H4 (cell line): Measurements from ENCODE around the gene DNM2. TPM values are rescaled to one million over a fixed set of nuclear protein-coding genes. Genes with fewer than 3 reads are reported as not detected.
"Not testable (repeated sequence)": the region's sequence is repeated elsewhere in the genome, so short reads cannot be mapped to it uniquely, and the experiment has no call there.

Experiments used
- DNase-seq: peaks from one replicate; pipeline ENCODE4 v3.0.0-alpha.2; 2015; ENCODE audit warnings: low spot score
- total RNA-seq: library from RNA; depleted of rRNA; stranded (reverse); fragments of >200 nt; shearing (Covaris generic); gene quantifications from 2 replicates; pipeline ENCODE4 v1.2.3, GENCODE V29; 2014

Gene DNM2
- total RNA-seq, 1 experiment from 2014 or later, result 31.0 TPM

DNA sequence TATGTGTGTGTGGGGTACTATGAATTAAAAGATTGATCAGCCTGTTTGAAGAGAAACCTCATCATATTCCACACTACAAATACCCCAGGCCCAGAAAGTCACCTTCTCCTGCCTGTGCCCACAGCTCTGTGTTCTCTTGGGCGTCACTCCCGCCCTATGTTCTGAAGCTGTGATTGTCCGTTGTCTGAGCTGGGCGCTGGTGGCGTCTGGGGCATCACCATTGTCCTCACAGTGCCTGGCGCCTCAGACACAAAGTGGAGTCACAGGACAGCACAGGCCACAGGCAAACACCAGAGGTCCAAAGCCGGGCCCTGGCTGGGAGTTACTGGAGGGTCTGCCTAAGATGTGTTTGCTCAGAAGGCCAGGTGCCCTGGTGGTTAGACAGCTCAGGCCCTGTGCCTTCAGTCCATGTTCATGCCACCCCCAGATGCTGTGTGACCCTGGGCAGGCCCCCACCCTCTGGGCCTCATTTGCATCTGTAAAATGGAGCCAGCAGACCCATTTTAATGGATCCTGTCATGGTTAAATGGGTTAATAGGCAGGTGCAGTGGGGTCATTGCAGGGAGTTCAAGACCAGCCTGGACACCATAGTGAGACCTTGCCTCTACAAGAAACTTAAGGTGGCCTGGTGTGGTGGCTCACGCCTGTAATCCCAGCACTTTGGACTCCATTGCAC is 34.5 kb downstream of the DNM2 start:
- DNase-seq, result no peak

DNA sequence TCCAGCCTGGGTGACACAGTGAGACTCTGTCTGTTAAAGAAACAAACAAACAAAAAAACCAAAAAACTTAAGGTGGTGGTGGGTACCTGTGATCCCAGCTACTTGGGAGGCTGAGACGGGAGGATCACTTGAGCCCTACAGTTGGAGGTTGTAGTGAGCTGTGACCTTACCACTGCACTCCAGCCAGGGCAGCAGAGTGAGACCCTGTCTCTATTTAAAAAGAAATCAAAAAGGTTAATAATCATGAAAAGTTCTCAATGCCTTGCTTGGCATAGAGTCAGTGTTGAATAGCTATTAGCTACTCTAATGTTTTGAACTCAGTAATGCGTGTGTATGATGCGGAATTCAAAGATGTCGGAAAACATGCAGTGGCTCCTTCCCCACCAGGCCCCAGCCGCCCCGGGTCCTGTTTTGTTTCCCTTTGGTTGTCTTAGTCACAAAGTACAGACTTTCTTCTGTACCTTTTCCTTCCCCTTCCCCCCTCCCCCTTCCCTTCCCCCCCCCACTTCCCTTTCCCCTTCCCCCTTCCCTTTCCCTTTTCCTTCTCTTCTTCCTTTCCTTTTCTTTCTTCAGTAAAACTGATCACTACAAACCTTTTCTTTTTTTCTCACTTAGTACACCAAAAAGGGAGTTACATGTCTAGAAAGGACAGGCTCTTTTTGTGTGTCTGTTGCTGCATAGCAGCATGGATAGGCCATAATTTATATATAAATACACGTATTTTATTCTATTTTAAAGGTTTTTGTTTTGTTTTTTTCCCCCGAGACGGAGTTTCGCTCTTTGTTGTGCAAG is 35.2 kb downstream of the DNM2 start:
- DNase-seq, result no peak

DNA sequence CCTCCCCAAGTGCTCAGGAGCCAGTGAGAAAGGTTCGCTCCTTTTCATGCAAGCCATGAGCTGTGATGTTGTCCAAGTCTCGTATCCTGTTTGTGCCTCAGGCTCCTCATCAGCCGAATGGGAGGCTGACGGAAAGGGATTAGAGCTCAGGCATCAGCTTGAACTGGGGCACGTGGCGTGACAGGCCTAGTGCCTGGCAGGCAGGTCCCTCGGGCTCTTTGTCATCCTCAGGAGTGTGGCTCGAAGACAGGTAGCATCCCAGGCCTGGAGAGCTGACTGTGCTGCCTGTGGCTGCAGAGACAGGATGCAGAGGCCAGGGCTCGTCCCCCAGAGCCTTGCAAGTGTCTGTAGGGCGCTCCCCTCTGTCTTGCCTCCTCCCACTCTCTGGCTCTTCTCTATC is 38.5 kb downstream of the DNM2 start:
- no peak for DNase-seq

DNA sequence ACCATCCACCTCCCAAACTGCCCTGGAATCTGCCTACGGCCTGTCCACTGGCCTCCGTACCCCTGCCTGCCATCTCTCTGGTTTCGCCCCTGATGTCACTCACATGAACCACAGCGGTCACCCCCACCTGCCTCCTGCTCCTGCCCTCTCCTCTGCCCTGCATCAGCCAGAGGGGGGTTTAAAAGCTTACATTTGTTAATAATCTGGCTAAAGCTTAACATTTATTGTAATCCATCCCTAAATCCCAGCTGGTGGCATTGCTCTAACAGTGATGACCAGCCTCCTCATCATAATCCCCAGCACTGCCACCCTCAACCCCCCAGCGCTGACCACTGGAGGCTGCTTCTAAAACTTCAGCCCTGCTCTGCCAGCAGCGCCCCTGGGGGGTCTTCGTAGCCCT is 38.9 kb downstream of the DNM2 start:
- no peak for DNase-seq

DNA sequence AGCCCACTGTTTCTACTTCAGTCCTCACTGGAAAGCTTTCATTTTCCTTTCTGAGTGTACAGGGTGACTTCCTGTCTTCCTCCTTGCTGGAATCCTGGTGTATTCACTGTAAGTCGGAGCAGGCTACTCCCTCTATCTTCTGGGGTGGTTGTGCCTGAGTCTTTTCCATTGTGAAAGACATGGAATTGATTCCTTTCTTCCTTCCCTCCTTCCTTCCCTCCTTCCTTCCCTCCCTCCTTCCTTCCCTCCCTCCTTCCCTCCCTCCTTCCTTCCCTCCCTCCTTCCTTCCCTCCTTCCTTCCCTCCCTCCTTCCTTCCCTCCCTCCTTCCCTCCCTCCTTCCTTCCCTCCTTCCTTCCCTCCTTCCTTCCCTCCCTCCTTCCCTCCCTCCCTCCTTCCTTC is 40.2 kb downstream of the DNM2 start:
- not testable (repeated sequence) for DNase-seq

DNA sequence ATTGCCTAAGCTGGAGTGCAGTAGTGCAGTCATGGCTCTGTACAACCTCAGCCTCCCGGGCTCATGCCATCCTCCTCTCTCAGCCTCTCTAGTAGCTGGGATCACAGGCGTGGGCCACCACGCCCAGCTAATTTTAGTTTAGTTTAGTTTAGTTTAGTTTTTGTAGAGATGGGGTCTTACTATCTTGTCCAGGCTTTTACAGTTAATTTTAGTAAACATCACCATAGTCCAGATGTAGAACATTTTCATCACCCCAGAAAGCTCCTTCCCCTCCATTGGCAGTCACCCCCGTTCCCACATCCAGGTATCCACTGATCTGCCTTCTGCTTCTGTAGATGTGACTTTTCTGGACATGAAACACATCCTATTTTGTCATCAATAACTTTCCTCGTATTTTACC is 41.1 kb downstream of the DNM2 start:
- no peak for DNase-seq

DNA sequence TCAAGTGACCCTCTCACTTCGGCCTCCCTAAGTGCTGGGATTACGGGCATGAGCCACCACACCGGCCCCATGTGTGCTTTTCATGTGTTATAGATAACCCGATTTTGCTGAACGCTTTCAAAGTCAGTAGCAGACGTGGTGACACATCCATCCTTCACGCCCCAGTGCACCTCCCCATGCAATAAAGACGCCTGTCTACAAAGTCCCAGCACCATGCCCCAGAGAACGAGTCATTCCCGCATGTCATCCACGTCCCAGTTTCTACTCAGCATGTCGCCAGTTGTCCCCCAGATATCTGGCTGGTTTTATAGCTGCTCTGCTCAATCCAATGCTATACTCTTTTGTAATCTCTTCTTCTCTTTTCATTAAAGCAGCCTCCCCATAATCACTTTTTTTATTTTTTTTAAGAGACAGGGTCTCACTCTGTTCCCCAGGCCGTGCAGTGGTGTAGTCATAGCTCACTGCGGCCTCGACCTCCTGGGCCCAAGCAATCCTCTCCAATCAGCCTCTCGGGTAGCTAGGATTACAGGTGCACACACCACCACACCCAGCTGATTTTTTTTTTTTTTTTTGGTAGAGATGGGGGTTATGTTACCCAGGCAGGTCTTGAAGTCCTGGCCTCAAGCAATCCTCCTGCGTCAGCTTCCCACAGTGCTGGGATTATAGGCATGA is 42.5 kb downstream of the DNM2 start:
- DNase-seq, result no peak

DNA sequence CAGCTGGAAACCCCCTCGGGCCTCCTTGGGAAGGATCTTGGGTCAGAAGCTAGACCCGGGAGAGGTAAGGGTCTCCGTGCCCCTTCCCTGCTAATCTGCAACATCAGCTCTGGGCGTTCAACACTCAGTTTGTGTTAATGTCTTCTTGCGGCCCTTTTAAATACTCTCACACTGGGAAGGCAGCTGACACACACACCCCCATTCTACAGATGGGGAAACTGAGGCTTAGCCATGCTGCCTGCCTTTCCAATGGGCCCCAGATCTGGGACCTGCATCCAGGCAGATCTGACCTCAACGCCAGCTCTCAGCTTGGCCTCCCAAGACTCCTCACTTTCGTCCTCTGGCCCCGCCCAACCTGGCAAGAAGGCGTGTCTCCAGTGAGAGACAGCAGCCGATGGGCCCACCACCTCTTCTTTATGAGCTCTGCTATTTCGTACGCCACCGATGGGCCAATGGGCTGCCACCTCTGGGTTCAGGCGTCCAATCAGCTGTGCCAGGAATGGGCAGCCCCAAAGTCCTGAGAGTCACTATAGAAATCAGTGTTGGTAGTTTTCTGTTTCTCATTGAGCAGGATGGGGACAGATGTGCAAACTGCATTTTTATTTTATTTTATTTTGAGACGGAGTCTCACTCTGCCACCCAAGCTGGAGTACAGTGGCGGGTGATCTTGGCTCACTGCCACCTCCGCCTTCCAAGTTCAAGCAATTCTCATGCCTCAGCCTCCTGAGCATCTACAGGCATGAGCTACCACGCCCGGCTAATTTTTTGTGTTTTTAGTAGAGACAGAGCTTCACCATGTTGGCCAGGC is 43.8 kb downstream of the DNM2 start:
- DNase-seq, result no peak

DNA sequence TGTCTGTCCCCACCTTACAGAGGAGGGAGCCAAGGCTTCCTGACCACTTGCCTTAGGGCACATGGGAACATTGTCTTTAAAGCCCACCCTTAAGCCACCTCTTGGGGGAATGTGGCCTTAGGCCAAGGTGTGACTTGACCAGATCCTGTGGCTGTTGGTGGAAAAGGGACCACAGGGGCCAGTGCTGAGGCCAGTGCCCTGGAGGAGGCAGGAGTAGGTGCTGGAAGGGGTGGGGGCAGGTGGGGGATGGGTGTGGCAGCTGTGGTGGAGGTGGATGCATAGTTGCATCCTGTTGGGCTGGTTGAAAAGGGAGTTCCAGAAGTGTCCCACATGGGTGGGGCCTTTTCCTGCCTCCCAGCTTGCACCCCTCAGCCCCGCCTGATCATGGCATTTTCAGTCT is 44.8 kb downstream of the DNM2 start:
- DNase-seq, result no peak

DNA sequence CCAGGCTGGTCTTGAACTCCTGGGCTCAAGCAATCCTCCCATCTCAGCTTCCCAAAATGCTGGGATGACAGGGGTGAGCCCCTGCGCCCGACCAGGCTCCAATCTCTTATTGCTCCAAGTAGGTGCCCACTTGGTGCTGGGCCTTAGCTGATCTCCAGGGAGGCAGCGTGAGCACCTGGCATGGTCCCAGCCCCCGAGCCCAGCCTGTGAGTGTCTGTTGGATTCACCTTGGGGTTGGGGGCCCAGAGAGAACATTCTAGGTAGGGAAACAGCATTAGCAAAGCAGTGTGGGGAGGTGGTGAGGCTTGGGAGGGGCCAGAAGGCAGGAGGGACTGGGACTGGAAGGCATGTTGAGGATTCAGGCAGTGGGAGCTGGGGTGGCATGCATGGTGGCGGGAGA is 45.5 kb downstream of the DNM2 start:
- no peak for DNase-seq

DNA sequence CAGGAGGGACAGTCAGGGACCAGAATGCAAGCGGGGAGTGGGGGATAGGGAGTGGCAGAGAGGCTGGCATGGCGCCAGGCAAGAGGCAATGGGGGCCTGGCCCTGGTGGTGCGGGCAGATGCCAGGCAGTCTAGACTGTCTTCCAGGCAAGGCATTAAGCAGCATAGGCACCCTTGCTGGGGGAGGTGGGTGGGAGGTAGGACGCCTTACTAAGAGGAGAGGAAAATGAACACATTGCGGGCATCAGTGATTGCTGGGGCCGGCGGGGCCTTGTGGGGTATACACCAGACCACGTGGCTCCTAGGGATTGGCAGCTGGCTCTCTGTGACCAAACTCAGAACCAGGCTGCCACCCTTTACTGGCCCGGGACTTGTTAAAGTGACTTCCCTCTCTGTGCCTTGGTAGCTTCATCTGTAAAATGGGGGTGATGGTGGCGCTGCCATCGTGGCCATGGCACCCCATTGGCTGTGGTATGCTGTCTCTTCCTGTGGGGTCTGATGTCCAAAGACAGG is 46.0 kb downstream of the DNM2 start:
- DNase-seq, result no peak

DNA sequence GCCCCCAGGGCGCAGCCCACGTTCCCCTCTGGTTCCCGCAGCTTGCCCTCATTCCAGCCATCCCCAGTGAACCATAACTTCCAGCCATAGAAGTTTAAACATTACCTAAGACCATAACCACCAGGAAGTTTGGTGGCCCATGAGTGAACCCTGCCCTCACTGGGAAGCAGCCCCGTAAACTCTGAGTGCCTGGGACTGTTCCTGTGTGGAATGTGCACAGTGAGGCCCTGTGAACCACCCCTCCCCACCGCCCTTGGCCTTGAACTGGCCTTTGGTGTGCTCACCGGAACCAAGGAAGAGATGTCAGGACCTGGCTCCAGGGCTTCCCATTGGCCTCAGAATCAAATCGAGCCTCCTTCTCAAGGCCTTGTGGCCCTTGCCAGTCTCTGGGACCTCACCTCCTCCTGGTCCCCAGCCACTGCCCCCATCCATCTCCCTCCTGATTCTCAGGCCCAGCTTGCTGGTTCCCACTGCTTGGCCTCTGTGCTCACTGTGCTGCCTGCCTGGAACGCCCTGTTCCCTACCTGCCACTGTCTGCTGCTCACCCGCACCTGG is 46.5 kb downstream of the DNM2 start:
- no peak for DNase-seq

DNA sequence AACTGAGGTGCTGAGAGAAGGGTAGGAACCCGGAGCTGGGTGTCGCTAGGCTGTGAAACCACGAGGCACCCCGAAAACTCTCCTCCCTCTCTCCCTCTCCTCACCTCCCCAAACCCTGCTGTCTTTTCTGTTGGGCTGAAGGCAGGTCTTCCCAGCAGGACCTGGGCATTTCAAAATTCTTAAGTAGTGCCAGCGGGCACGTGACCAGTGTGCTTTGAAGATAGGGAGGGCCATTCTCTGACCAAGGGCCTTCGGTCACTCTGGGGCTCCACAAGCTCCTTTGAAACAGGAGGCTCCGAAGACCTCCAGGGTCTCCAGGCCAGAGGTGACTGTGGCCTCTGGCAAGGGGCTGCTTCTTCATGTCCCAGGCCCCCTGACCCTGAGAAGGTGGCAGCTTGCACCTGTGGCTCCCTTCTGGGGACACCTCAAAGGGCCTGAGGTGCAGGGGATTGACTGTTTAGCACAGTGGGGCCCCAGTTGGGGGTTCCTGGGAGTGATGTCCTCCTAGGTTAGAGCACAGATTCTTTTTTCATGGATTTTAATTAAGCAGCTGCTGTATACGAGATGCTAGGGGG is 48.3 kb downstream of the DNM2 start:
- DNase-seq, result no peak

DNA sequence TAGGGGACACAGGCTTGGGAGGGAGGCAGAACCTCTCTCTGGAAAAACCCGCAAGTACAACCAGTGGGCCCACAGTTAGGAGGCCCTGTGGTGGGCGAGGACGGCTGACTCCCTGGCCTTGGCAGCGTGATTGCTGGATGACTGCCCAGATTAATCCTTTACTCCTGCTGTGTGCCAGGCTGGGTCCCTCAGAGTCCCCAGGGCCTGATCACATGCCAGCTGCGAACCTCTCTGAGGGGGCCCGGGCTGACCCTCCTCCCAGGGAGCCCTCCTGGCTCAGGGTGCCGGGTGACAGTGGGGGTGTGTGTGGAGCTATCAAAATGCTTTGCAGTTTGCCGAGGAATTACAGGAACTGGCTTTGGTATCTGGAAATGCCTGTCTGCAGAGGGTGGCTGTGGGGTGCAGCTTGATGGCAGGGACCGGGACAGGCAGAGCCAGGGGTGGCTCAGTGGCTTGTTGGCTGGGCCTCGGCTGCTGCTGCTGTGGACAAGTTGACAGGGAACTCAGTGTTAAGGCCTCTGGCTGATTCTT is 48.9 kb downstream of the DNM2 start:
- no peak for DNase-seq

DNA sequence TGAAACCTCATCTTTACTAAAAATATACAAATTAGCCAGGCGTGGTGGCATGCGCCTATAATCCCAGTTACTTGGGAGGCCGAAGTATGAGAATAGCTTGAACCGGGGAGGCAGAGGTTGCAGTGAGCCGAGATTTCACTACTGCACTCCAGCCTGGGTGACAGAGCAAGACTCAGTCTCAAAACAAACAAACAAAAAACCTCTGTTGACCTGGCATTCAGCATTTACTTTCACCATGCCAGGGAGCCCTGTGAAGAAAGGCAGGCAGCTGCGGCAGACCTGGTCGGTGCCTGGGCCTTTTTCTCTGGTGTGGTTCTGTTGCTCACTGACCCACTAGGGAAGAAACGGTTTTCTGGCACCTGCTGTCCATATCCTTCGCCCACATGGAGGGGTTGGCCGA is 49.8 kb downstream of the DNM2 start:
- DNase-seq, result no peak

DNA sequence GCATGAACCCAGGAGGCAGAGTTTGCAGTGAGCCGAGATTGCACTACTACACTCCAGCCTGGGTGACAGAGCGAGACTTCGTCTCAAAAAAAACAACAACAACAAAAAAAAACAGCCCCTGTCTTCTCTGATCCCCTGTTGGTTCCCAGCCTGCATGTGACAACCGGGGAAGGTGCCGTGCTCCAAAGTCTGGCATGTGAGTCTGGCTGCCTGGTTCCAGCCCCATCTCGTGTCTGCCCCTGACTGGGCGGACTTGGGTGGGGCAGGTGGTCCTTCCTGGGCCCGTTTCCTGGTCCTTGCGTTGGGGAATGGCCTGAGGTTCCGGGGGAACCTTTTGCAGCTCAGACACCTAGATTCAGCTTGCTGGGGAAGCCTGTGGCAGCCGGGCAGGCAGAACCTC is 50.5 kb downstream of the DNM2 start:
- no peak for DNase-seq

DNA sequence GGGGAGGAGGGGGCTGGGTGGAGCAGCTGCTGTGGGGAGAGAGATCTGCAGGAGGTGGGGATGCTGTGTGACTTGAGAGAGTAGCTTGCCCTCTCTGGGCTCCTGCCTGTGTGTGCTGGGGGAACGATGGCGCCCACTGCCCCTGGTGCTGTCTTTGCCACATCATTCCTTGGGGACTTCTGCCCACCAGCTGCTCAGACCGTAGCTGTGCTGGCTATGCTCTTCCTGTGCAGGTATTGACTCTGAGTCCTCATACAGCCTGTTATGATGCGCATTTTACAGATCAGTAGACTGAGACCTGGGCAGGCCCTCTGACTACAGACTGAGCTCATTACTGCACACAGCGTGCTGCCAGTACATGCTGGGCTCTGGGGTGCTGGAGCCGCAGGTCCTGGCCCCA is 51.1 kb downstream of the DNM2 start:
- DNase-seq, result no peak

DNA sequence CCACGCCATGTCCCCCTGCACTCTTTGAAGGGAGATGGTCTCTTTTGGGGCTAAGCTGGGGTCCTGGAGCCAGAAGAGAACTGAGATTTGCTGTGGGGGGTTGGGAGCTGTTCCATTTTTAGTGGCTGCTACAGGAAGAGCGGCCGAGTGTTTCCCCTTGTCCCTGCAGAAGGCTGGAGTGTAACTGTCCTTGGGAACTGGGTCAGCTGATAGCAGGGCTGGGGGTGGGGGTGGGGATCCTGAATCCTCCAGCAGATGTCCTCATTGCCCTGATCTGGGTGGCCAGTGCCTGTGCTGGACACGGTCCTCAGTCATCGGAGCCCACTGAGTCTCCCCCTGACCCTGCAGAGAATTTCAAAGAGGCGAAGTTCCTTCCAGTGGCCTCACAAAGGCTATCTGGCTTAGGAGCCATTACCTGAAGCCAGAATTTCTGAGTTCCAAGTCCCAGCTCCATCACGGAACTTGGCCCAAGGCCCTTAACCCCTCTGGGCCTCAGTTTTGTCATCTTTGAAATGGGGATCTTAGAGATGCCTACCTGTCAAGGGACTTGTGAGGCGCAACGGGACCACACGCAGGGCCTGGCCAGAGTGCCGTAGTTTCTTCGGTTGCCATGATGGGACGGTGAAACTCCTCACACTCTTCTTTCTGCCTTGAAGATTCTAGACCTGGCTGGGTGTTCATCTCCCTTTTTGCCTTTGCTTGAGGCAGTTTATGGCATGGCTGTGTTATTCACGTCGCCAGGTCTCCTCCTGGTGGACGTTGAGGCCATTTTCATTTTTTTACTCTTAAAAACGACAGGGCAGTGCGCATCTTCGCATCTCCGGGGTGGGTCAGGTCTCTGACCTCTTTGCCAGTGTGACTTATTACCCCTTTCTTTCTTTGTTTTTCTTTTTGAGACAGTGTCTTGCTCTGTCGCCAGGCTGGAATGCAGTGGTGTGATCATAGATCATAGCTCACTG is 51.9 kb downstream of the DNM2 start:
- no peak for DNase-seq

DNA sequence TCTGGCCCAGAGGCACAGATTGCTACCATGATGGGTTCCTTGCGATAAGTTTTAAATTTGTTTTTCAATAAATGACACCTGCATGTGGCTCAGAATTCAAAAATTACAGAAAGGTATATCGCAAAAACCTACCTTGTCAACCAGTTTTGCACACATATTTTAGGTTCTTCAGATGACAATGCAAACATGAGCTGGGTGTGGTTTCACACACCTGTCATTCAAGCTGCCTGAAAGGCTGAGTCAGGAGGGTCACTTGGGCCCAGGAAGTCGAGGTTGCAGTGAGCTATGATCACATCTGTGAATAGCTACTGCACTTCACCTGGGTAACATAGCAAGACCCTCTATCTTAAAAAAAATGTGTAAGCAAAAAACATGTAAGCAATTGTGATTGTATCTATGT is 56.1 kb downstream of the DNM2 start:
- no peak for DNase-seq

DNA sequence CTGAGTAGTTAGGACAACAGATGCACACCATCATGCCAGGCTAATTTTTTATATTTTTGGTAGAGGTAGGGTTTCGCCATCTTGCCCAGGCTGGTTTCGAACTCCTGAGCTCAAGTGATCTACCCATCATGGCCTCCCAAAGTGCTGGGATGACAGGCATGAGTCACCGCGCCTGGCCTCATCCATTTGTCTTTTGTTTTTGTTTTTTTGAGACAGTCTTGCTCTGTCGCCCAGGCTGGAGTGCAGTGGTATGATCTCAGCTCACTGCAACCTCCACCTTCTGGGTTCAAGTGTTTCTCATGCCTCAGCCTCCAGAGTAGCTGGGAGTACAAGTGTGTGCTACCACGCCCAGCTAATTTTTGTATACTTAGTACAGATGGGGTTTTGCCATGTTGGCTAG is 57.0 kb downstream of the DNM2 start:
- no peak for DNase-seq
